A549 treated with ZK216348 at 1 μM for 4 hours (cell line): ENCODE measurements around the gene FAM120B. TPM values are rescaled to one million over a fixed set of nuclear protein-coding genes. Genes with fewer than 3 reads are reported as not detected.

Source experiments
- total RNA-seq: library from RNA; stranded (reverse); fragments of 200-300 nt; extraction: Qiagen RNA extraction; gene quantifications from 5 replicates; pipeline ENCODE4 v1.2.3, GENCODE V29; 2022; ENCODE audit warnings: low read depth

Gene FAM120B, protein sequence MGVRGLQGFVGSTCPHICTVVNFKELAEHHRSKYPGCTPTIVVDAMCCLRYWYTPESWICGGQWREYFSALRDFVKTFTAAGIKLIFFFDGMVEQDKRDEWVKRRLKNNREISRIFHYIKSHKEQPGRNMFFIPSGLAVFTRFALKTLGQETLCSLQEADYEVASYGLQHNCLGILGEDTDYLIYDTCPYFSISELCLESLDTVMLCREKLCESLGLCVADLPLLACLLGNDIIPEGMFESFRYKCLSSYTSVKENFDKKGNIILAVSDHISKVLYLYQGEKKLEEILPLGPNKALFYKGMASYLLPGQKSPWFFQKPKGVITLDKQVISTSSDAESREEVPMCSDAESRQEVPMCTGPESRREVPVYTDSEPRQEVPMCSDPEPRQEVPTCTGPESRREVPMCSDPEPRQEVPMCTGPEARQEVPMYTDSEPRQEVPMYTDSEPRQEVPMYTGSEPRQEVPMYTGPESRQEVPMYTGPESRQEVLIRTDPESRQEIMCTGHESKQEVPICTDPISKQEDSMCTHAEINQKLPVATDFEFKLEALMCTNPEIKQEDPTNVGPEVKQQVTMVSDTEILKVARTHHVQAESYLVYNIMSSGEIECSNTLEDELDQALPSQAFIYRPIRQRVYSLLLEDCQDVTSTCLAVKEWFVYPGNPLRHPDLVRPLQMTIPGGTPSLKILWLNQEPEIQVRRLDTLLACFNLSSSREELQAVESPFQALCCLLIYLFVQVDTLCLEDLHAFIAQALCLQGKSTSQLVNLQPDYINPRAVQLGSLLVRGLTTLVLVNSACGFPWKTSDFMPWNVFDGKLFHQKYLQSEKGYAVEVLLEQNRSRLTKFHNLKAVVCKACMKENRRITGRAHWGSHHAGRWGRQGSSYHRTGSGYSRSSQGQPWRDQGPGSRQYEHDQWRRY
- total RNA-seq, result 8.8 to 11.1 TPM (median 9.2 TPM) in 5 replicates

DNA sequence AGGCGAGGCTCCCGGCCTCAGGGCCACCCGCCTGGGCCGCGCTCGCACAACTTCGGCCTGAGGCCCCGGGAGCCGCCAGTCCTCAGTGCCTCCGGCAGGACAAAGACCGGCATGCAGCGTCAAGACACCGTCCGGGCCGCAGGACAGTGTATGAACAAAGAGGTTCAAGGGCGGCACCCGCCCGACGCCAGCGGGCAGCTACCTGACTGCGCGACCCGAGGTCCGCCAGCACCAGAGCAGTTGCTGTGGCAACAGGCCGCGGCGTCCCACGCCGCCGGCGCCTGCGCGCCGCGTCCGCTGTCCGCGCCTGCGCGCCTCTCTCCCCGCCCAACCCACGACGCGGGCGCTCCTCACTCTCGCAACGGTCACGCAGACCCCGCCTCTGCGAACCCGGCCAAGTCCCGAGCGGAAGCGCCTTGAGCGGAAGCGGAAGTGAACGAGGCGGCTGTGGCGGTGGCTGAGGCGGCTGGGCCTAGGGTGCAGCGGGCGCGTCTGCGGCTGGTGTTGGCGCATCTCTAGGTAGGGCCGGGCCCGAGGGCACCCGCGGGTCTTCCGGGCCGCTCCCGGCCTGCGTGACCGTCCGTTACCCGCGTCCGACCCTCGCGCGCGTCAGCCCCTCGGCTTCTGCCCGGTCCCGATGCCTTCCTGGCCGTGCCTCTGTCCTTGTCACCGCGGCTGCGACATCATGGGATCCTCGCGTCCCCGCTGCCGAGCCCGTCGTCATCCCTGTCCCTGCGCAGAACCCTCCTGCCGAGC, at the start of gene FAM120B:
FAM120B (plus strand) TSS at position 435 of the 756 bp plus-strand sequence. CDS start 10,633 bp downstream, outside the sequence.

DNA sequence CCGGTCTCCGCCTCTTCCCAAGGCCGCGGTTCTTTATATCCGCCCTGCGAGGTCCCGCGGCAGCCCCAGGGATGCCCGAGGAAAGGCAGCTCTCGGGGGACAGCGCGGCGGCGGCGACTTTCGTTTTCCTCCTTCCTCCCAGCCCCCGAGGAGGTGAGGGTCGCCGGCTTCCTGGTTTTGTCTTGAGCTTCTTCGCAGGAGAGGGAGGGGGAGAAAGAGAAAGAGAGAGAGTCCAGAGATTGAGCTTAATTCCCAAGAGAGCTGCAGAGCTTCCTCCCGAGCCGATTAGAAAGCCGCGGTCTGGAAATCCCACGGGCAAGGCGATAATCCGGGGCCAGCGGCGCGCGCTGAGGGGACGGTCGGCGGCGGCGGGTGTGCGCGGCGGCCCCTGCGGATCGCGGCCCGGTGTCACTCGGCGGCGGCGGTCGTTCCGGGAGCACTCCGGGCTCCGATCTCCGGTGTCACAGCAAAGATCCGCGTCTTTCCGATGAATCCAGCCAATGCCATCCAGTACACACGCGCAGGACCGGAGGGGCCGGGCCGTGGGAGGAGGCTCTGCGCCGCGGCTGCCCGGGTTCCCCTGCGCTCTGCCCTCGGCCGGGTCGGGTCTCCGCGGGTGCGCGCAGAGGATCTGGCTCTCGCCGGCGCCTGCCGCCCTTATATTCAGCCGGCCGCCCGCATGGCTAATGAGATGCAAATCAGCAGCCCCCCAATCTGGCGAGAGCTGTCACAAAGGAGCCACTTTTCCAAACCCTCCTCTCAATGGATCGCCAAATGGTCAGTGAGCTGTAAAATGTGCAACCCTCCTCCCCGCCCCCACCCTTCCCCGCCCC, 16.0 kb upstream of the FAM120B start, which contains the start of gene DLL1:
DLL1 (minus strand) TSS at position 783 of the 833 bp plus-strand sequence. CDS start 939 bp downstream, outside the sequence.

Other genes starting within 250 kb of the FAM120B start
- gene DLL1, start 15.7 kb upstream of the FAM120B start, total RNA-seq, result 0.07 to 0.38 TPM (median 0.13 TPM) in 5 replicates
- gene PSMB1, start 246.5 kb downstream of the FAM120B start, total RNA-seq, result 221 to 250 TPM (median 235 TPM) in 5 replicates
- gene TBP, start 247.6 kb downstream of the FAM120B start, total RNA-seq, result 12.5 to 18.6 TPM (median 14.5 TPM) in 5 replicates